GM18867 (cell line): Measurements from ENCODE around the gene AGBL4.
A peak's percentile ranks its signal among the peaks of the same experiment; 100 is the strongest.
"Not testable (repeated sequence)": the region's sequence is repeated elsewhere in the genome, so short reads cannot be mapped to it uniquely, and the experiment has no call there.

Experiments used
- ATAC-seq: cut with Tn5 transposase; IDR thresholded peaks from one replicate; pipeline ENCODE4 v1.9.1; 2021; ENCODE audit warnings: mild to moderate bottlenecking, moderate library complexity; ENCODE audit not compliant: unreplicated experiment

AGBL4 gene

GRCh38 chr1:49448200-49448599, 575.6 kb downstream of the AGBL4 start:
- ATAC-seq: no peak

- no peak for ATAC-seq
Observed at GRCh38 chr1:49436865-49437264, 586.9 kb downstream of the AGBL4 start.

GRCh38 chr1:49435291-49435690, 588.5 kb downstream of the AGBL4 start:
- ATAC-seq: no peak

DNA sequence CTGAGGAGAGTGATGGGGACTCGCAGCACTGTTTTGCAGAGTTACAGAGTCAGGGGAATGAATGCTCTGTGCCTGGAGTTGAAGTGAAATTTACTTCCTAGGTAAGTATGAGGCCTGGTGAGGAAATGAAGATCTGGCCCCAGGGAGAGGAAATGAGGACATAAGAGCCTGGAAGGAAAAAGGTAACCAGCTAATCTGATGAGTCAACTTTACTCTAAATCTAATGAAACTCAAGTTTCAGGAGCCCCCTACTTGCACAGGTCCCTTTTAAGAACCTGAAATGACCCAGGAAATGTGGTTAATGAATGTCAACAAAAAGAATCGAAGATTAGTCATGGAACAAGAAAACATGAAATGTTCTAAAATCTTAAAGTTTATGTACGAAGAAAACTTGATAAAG, 599.0 kb downstream of the AGBL4 start:
- ATAC-seq: no peak

DNA sequence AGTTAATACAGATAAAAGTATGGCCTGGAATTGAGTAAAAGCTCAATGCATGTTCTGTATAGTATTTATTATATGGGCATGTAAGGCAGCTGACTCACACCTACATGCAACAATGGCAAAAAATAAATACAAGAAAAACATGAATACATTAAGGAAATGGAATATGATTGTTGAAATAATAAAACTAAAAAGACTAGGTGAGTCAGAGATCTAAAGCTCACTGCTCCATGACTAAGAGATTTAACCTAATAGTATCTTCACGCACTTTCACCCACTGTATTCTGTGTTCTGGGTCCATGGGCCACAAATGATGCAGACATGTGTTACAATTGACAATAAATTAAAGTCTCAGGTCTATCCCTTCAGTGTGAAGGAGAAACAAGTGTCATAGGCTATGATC, 607.0 kb downstream of the AGBL4 start:
- ATAC-seq: no peak

DNA sequence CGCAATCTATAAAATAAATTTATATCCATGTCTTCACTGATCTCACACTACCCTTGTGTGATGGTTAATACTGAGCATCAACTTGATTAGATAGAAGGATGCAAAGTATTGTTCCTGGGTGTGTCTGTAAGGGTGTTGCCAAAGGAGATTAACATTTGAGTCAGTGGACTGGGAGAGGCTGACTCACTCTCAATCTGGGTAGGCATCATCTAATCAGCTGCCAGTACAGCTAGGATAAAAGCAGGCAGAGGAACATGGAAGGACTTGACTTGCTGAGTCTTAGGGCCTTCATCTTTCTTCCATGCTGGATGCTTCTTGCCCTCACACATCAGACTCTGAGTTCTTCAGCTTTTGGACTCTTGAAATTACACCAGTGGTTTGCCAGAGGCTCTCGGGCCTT, 615.4 kb downstream of the AGBL4 start:
- no peak for ATAC-seq

- ATAC-seq: peak; percentile 47
Observed at GRCh38 chr1:49397086-49397485, 626.7 kb downstream of the AGBL4 start.

DNA sequence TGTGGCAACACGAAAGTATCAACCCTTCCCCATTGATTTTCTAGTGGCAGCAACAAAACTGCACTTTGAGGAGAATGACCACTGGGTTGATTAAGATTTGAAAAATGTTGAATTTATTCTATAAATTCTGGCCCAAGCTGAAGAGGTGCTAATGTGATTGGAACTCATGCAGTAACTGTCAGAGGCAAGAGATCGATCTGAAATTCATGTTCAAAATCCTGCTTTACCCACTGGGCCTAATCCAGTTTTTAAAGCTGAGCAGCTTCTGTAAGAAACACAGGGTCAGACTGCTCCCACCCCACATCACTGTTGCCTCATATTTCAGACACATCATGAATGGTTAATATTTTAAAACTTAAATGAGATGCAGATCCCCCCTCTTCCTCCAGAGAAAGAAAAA, 629.6 kb downstream of the AGBL4 start:
- no peak for ATAC-seq

DNA sequence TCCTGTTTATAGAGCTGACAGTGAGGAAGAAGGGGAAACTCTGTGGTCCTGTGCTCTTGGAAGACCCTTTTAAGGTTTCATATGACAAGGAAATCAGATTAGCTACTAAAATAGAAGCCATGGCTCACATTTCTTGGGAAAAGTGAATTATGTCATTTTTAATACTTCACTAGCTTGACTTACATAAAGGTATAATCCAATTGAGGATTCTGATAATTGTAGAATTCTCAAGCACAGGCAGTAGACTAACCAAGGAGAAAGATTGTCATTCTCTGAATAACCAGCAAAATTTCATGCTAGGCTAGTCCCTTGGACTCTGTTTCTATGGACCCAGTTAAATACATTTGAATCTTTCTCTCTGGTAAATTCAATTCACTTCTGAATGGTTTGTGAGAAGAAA, 634.1 kb downstream of the AGBL4 start:
- no peak for ATAC-seq

DNA sequence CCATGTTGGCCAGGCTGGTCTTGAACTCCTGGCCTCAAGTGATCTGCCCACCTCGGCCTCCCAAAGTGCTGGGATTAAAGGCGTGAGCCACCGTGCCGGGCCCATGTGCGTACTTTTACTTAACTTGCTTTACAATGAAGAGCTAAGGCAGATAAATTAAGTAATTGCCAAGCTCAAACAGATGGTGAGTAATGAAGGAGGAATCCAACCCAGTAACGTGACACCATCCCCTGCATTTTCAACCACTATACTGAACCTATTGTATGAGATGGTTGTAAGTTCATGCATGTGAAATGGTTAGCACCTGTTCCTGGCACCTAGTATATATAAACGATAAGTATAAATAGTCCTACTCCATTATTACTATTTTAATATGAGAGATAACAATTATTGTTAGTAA, 659.1 kb downstream of the AGBL4 start:
- no peak for ATAC-seq

- ATAC-seq: no peak
Observed at GRCh38 chr1:49363628-49364027, 660.1 kb downstream of the AGBL4 start.

GRCh38 chr1:49358036-49358435, 665.7 kb downstream of the AGBL4 start:
- no peak for ATAC-seq

- no peak for ATAC-seq
Observed at GRCh38 chr1:49356594-49356993, 667.2 kb downstream of the AGBL4 start.

DNA sequence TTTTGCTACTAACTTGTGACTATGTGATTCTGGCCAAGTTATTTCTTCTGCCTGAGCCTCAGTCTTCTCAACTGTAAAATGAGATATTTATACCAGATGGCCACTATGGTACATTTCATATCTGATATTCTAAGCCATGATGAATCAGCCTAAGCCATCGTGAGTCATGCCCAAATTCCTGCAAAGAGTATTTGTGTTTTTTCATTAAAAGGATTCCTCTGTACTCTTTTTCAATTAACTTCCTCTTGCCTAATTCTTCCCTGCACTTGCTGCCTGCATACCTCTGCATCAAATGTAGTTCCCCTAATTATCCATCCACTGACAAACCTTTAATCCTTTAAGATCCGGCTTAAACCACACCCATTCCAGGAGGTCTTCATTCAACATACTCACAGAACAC, 672.0 kb downstream of the AGBL4 start:
- ATAC-seq: no peak

DNA sequence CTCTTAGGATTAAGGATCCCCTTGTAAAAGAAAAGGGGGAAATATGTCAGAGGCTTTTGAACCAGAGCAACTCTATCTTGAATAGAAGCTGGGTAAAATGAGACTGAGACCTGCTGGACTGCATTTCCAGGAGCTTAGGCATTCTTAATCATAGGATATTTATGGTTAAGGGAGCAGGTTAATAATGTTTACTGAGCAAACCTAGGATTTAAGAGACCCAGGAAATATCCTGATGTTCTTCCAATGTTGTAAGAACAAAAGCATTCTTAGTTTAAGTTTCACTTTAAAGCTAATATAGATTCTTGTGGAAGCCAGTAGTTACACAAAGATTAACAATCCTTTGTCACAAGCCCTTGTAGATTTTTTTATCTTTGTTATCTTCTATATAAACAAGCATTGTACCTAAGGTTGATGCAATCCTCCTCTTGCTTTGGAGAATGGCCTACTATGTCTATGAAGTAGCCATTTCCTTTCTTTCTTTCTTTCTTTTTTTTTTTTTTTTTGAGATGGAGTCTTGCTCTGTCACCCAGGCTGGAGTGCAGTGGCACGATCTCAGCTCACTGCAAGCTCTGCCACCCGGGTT, 676.9 kb downstream of the AGBL4 start:
- no peak for ATAC-seq

DNA sequence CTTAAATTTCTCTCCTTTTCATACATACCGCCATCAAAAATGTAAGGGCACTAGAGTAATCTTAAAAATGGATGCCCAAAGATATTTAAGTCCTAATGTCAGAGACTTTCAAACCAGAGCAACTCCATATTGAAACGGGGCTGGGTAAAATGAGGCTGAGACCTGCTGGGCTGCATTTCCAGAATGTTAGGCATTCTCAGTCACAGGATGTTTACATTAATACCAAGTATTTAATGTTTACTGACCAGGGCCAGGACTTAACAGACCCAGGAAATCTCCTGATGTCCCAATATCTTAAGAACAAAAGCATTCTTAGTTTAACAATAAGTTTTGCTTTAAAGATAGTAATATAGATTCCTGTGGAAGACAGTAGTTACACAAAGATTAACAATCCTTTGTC, 683.2 kb downstream of the AGBL4 start:
- no peak for ATAC-seq

DNA sequence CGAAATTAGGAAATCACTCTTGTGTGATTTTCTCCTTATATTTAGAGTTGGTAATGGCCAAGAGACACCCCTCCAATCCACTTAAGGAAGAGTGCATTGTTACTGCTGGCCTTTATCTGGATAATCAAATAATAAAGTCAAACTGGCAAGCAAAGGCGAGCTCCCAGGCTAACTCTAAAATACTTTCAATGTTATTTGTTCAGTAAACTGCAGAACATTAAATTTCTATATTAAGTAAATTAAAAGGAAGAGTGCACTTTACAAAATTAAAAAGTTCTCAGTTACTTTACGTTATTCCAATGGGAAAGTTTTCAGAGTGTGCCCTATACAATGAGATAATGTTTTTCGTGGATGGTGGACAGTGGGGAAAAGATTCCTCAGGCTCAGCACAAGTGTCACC, 684.7 kb downstream of the AGBL4 start:
- no peak for ATAC-seq

DNA sequence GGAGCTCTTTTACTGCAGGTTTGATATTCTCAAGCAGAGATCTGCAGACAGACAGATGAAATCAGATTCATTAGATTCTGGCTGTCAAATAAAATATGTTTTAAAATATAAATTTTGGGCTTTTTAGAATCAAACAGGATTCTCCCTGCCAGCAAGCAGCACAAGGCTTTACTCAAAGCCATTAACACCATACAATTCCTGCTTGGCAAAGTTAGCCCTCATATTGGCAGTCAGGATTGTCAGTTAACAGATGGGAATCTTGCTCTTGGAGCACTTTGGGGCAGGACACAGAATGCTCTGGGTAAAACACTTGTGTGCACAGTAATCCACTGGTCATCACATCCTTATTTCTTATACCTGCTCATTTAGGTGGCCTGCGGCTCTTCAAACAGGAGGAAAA, 686.5 kb downstream of the AGBL4 start:
- ATAC-seq: no peak

DNA sequence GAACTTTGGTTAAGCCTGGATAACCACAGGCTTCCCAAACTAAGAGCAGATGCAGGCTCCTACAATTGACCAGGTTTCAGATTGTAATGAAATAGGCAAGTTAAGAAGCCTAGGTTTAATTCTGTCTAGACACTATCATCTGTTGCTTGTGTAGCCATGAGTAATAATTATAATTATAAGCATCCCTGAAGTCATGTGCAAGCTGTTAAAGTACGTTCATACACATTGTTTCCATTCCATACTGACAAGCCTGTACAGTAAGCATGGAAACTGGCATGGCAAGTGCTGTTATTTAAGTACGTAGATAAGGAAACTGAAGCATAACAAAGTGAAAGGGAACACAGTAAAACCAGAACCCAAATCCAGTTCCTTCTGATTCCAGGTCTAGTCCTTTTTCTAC, 689.8 kb downstream of the AGBL4 start:
- no peak for ATAC-seq

DNA sequence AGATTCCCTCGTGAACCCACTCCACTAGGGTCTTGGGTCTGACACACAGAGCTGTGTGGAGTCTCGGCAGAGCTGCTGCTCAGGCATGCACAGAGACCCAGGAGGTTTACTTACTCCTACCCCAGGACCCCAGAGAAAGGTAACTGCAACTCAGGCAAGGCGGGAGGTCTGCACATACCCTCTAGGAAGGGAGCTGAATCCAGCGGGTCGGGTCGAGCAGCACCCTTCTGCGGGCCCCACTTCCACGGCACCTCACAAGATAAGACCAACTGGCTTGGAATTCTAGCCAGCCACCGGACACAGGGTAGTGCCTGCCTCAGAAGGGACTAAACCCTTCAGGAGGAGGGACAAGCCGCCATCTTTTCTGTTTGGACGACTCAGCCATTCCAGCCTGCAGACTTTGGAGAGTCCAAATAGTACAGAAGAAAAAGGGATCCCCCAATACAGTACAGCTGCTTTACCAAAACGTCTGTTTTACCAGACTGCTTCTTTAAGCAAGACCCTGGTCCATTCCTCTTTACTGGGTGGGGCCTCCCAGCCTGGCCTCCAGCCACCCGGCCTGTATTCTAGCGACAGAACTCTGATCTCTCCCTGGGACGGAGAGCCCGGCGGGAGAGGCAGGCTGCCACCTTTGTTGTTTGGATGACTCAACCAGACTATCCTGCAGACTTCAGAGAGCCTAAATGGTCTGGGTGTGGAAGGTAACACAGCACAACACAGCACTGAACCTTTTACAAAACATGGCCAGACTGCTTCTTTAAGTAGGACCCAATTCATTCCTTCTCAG, 692.5 kb downstream of the AGBL4 start:
- ATAC-seq: no peak

DNA sequence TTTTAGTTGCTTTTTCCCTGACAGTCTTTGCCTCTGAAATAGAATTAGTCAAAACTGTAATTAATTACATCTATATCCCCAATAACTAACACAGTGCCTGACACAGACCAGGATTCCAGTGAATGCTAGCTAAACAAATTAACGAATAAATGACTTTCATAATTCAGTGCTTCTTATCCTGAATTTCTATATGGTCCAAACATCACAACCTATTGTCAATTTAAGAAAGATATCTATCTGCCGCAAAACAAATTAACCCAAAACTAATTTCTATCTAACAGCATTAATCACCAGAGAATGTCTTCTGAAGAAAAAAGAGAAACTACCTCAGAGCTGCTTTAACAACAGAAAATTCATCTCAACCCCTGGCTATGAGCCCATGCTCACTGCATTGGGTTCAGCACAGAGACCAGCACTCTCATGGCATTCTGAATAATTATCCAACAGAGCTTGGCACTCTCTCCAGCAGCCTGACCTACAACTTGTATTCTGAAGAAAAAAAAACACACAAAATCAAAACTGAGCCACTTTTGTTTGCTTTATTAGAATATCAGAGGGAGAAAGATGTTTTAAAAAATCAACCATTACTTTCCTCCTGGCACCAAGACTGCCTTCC, 699.7 kb downstream of the AGBL4 start:
- ATAC-seq: no peak

- not testable (repeated sequence) for ATAC-seq
Observed at GRCh38 chr1:49320493-49320892, 703.3 kb downstream of the AGBL4 start.
